Epithelial cell of esophagus (primary cell): ENCODE measurements around the gene C15orf39.
"Not testable (repeated sequence)": the region's sequence is repeated elsewhere in the genome, so short reads cannot be mapped to it uniquely, and the experiment has no call there.

Source experiments
- DNase-seq: peaks from one replicate; pipeline ENCODE4 v3.0.0; 2010; ENCODE audit warnings: low read depth
- H3K4me3 ChIP-seq: 2 replicates; pipeline ENCODE4 v1.5.1; 2011; ENCODE audit warnings: mild to moderate bottlenecking, low read length, control low read depth
- CTCF ChIP-seq: IDR thresholded peaks from 2 replicates; pipeline ENCODE4 v1.5.1; 2011; ENCODE audit warnings: low read depth, mild to moderate bottlenecking, low read length, control low read depth, inconsistent platforms; ENCODE audit not compliant: insufficient read depth; ENCODE audit errors: missing control alignments

C15orf39 gene

GRCh38 chr15:75249726-75250125 is 48.0 kb downstream of the C15orf39 start:
- no peak for DNase-seq
- TF ChIP-seq CTCF = no peak
- no peak overlapping the region for H3K4me3 ChIP-seq

GRCh38 chr15:75251343-75251742 is 49.7 kb downstream of the C15orf39 start:
- H3K4me3 ChIP-seq, DNase-seq: not testable (repeated sequence)

GRCh38 chr15:75252285-75252684 is 50.6 kb downstream of the C15orf39 start:
- peak; percentile 8 for TF ChIP-seq CTCF
- DNase-seq, H3K4me3 ChIP-seq: not testable (repeated sequence)

GRCh38 chr15:75258034-75258433 is 56.4 kb downstream of the C15orf39 start, which contains the start of gene GOLGA6C:
Gene GOLGA6C (plus strand): TSS chr15:75258334. CDS start chr15:75258599, 265 bp downstream.
- not testable (repeated sequence) for H3K4me3 ChIP-seq, DNase-seq

GRCh38 chr15:75258620-75259343 is 57.1 kb downstream of the C15orf39 start:
- DNase-seq, H3K4me3 ChIP-seq: not testable (repeated sequence)

GRCh38 chr15:75259873-75260272 is 58.2 kb downstream of the C15orf39 start:
- not testable (repeated sequence) for H3K4me3 ChIP-seq, DNase-seq
